HG03139 (cell line): ENCODE results near the gene CSGALNACT2.

ENCODE experiments used
- ATAC-seq: cut with Tn5 transposase; IDR thresholded peaks from one replicate; pipeline ENCODE4 v1.9.1; 2021; ENCODE audit not compliant: unreplicated experiment

Gene CSGALNACT2

GRCh38 chr10:43199684-43200537 is 61.7 kb downstream of the CSGALNACT2 start:
- ATAC-seq, result no peak

GRCh38 chr10:43200538-43201390 is 62.5 kb downstream of the CSGALNACT2 start:
- no peak for ATAC-seq

GRCh38 chr10:43201545-43202131 is 63.4 kb downstream of the CSGALNACT2 start:
- ATAC-seq, result no peak

- ATAC-seq, result peak; percentile 39
Measured at GRCh38 chr10:43202224-43202656, 64.0 kb downstream of the CSGALNACT2 start.

DNA sequence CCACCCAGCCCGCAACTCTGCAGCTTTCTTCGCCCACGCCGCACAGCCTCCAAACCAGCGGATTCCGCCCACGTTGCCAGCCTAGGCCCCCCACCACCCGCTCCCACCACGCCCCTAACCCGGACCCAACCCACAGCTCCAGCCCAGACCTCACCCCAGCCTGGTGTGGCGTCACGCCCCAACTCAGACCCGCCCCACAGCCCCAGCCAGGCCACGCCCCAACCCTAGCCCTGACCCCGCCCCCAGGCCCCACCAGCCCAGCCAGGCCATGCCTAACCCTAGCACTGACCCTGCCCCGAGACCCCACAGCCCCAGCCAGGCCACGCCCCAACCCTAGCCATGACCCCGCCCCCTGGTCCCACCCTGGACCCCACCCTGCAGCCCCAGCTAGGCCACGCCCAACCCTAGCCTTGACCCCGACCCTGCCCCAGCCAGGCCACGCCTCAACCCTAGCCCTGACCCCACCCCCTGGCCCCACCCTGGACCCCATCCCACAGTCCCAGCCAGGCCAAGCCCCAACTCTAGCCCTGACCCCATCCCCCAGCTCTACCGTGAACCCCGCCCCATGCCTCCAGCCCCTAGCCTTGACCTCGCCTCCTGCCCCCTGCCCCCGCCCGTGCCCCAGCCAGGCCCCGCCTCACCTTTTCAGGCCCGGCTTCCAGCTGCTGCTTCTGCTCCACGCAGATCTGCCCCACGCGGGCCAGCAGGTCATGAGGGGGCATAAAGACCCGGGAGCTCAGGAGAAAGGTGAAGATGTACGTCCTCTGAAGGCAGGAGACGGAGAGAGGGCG is 64.6 kb downstream of the CSGALNACT2 start:
- ATAC-seq, result no peak

DNA sequence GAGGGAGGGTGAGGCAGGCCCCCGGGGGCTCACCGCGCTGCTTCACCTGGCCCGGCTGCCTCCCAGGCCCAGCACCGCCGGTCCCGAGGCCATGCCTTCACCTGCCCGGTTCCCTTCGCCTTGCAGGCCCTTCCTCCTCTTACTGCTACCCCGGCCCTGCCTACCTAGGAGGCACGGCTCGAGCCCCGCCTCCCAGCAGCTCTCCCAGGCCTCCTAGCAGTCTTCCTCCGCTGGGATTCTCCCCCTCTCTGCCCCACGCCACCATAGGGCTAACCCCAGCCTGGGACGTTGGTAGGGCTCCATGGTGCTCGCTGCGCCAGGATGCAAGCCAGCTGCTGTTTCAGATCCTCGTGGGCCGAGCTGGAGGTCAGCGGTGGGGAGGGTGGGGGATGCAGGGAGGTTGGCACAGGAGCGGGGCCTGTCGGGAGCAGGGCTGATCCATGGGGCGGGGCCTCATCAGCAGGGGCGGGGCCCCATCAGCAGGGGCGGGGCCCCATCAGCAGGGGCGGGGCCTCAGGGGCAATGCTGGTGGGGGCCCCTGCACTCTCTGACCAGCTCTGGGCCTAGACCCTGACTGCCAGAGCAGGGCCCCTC is 65.3 kb downstream of the CSGALNACT2 start:
- ATAC-seq, result no peak

- ATAC-seq, result no peak
Measured at GRCh38 chr10:43204042-43204942, 66.0 kb downstream of the CSGALNACT2 start.

- peak; percentile 65 for ATAC-seq
Measured at GRCh38 chr10:43204943-43205671, 66.9 kb downstream of the CSGALNACT2 start.

GRCh38 chr10:43205681-43206390 is 67.6 kb downstream of the CSGALNACT2 start:
- ATAC-seq, result no peak

GRCh38 chr10:43206391-43207235 is 68.4 kb downstream of the CSGALNACT2 start:
- no peak for ATAC-seq

DNA sequence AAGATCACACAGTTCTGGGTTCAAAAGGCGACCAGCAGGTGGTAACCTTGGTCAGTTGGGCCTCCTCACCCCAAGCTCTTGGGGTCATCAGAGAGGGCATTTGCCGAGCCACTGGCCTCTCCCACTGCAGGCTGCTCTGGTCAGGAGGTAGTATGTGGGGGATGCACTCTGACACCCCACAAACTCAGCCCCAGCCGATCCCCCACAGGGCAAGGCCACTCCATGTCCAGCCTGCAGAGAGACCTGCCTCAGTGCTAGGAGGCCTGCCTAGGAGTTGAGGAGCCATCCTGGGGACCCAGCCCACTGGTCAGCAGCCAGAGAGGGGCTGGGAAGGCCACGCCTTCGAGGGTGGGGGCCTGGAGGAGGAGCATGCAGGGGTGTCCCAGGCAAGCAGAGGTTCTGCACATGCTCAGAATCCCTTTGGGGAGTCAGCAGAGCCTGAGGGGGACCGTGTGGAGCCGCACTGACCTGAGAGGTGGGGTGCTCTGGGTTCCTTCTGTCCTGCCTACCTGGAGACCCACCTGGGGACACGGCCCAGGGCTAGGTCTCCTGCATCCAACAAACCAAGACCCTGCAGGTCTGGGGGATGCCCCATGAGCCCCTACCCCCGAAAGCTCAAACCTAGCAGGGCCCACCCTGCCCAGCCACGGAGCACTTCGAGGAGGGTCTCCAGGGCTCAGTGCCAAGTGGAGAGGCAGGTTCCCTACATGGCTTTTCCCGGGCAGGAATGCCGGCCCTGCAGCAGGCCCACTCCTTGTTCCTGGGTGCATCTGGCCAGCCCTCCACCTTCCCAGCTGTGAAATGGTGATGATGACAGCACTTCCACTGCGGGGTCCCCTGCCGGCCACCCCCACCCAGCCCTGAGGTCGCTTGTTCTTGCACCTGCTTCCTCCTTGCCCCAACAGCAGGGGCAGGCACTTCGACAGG is 70.2 kb downstream of the CSGALNACT2 start:
- no peak for ATAC-seq

- no peak for ATAC-seq
Measured at GRCh38 chr10:43209074-43209455, 70.8 kb downstream of the CSGALNACT2 start.

DNA sequence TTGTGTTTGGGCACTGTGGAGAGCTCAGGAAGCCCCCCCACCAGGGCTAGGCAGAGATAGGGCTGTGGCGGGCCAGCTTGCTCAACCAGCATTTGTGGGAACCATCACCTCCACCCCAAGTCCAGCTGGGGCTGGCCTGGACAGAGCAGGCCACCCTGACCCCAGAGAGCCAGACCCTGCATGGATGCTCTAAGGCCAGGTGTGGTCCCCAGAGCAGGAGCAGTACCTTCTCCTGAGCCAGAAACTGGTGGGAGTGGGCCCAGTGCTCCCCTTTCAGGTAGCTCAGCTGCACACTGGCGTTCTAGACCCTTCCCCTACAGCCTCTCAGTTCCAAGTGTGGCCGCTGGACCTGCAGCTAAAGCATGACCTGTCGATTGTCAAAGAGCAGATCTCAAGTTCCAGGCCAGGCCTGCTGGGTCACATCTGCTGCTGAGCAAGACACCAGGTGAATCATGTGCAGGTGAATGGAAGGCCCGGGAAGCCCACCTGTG is 71.5 kb downstream of the CSGALNACT2 start:
- no peak for ATAC-seq

DNA sequence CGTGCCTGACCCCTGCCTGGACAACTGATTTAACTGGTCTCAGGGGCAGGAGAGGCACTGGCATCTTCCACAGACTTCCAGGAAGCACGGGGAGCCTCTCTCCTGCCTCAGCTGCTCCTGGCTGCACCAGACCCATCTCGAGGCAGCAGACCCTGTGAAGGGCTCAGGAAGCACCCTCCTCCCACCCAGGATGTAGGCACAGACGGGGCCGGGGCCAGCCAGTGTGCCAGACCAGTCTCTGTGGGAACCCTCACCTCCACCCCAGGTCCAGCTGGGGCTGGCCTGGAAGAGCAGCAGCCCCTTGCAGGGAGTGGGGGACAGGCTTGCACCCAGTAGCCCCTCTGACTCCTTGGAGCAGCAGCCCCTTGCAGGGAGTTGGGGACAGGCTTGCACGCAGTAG is 72.3 kb downstream of the CSGALNACT2 start:
- ATAC-seq, result no peak

DNA sequence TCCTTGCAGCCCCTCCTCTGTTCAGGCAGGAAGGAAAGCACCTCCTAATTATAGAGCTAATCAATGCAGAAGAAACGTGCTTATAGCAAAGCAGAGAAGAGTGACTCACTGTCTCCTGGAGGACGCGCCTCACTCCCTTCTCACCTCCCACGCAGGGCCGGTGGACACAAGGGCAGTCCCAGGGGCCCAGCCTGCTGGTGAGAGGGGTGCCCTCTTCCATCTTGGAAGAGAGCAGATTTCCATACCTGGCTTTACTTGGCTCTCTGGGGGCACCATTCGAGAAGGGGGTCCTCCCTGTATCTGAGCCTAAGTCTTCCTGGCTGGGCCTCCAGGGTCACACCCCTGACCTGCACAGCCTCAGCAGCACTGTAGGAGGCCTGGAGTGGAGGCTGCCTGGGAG is 72.8 kb downstream of the CSGALNACT2 start:
- no peak for ATAC-seq
